Esophagus (tissue), 2 donors: ENCODE data around the gene CYP27C1. TPM values are rescaled to one million over a fixed set of nuclear protein-coding genes. Genes with fewer than 3 reads are reported as not detected.

Experiments used
- H3K27ac ChIP-seq, 2 donors: one replicate each; pipeline ENCODE4 v1.5.1; 2013; ENCODE audit warnings: low read depth in 2 of 2, mild to moderate bottlenecking in 2 of 2, inconsistent platforms in 1 of 2, low read length in 1 of 2, moderate library complexity in 1 of 2
- H3K27me3 ChIP-seq, 2 donors: one replicate each; pipeline ENCODE4 v1.6.1; 2013; ENCODE audit warnings: low read length in 2 of 2, control low read depth in 1 of 2, mild to moderate bottlenecking in 1 of 2; ENCODE audit not compliant: insufficient read depth in 2 of 2, control insufficient read depth in 1 of 2
- H3K36me3 ChIP-seq, 2 donors: one replicate each; pipeline ENCODE4 v1.6.1; 2013; ENCODE audit warnings: low read length in 1 of 2; ENCODE audit not compliant: control insufficient read depth in 2 of 2, insufficient read depth in 2 of 2
- H3K4me1 ChIP-seq, 2 donors: one replicate each; pipeline ENCODE4 v1.6.1; 2013; ENCODE audit warnings: low read length in 1 of 2; ENCODE audit not compliant: control insufficient read depth in 2 of 2, insufficient read depth in 2 of 2
- H3K4me3 ChIP-seq, 2 donors: one replicate each; pipeline ENCODE4 v1.5.1; 2013; ENCODE audit warnings: low read length in 2 of 2, mild to moderate bottlenecking in 2 of 2, low read depth in 1 of 2, moderate library complexity in 1 of 2
- H3K9me3 ChIP-seq, 2 donors: one replicate each; pipeline ENCODE4 v1.6.1; 2013; ENCODE audit warnings: mild to moderate bottlenecking in 2 of 2, low read depth in 1 of 2, low read length in 1 of 2, moderate library complexity in 1 of 2; ENCODE audit not compliant: control insufficient read depth in 2 of 2, insufficient read depth in 1 of 2
- WGBS, 2 donors: extraction: QIAGEN DNeasy Blood & Tissue Kit; methylation state at CpG; one replicate each; pipeline ENCODE4 v1.1.7; 2013; 5-methylcytosine and 5-hydroxymethylcytosine counted together
- polyA plus RNA-seq, 2 donors: library from polyadenylated mRNA; stranded (reverse); fragments of 200-250 nt; gene quantifications; one replicate each; pipeline ENCODE4 v1.2.3, GENCODE V29; 2013
- donor health status: healthy with polysubstance abuse.
- donor health status: Bipolar disorder and iron deficiency.

The CYP27C1 gene
- polyA plus RNA-seq, 2 donors, result 0.80 to 1.4 TPM

DNA sequence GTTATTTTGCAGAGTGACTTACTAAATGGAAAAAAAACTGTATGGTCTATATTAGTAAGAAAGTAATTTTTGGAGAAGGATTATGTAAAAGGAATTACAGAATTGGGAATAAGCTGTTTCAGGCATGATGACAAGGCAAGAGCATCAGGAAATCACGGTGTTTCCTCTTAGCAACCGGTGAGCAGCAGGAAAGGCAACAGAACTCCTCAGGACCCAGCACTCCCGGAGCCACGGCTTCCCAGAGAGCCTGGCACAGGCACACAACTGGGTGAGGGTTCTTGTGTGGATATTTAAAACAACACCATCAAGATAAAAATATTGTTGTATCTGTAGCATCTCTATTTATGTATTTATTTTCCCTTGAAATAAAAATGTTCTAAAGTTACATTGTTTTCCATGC is 34.4 kb downstream of the CYP27C1 start:
- Histone ChIP-seq H3K4me3 (no peak overlapping the region), H3K9me3 (no peaks in the 10 kb centered on the region), H3K27me3 (no peaks in the 10 kb centered on the region), H3K27ac (no peak overlapping the region), H3K4me1 (peaks cover 0 to 2% of the 10 kb centered on the region in 2 donors), H3K36me3 (no peaks in the 10 kb centered on the region)
- WGBS, 2 donors, result 61 to 63% methylated on average over 4 of the region's 4 CpGs

GRCh38 chr2:127185093-127185492 is 35.0 kb downstream of the CYP27C1 start:
- Histone ChIP-seq H3K36me3 (no peaks in the 10 kb centered on the region), H3K27ac (no peak overlapping the region), H3K27me3 (no peaks in the 10 kb centered on the region), H3K4me1 (peaks cover 0 to 2% of the 10 kb centered on the region in 2 donors), H3K9me3 (no peaks in the 10 kb centered on the region), H3K4me3 (no peak overlapping the region)
- WGBS, 2 donors, result 77 to 82% methylated on average over 9 of the region's 9 CpGs

GRCh38 chr2:127183771-127184170 is 36.3 kb downstream of the CYP27C1 start:
- Histone ChIP-seq H3K4me3 (no peak overlapping the region), H3K36me3 (no peaks in the 10 kb centered on the region), H3K27me3 (no peaks in the 10 kb centered on the region), H3K4me1 (peaks cover 0 to 2% of the 10 kb centered on the region in 2 donors), H3K27ac (no peak overlapping the region), H3K9me3 (no peaks in the 10 kb centered on the region)
- 80 to 84% methylated on average over 3 of the region's 3 CpGs for WGBS, 2 donors

DNA sequence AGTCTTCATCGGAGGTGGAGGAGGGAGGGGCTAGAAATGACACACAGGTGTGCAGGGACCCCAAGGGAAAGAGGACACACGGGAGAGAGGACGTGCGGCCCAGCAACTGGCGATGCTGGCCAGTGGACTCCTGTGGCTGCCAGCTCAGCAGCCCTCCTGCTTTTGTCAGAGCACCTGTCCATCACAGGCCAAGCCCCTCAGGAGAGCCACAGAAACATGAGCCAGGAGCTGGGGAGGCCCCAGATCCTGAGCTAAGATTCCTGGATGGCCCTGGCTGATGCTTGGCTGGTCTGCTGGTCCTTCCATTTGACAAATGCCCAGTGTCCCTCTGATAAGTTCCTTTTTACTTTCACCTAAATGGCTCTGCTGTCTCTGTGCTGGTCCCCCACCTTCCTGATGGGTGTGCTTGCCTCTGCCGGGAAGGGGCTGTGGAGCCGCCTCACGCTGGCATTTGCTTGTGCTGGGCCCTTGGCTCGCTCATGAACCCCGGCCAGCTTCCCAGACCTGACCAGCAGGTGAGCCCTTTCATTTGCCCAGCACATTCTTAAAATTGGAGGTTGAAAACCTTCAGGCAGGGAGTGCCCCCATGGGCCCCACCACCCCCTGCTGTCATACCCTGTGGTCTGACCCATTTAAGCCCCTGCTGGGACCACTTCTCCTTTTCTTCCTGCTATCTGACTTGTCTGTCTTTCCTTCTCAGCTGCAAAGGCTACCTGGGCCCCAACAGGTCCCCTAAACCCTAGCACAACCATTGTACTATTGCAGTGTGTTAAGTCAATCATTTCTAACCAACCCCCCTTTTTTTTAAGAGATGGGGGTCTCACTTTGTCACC is 37.3 kb downstream of the CYP27C1 start:
- Histone ChIP-seq H3K9me3 (no peaks in the 10 kb centered on the region), H3K4me3 (no peak overlapping the region), H3K27ac (no peak overlapping the region), H3K4me1 (peaks cover 0 to 2% of the 10 kb centered on the region in 2 donors), H3K36me3 (no peaks in the 10 kb centered on the region), H3K27me3 (no peaks in the 10 kb centered on the region)
- WGBS, 2 donors, result 80 to 91% methylated on average over 10 of the region's 10 CpGs

GRCh38 chr2:127181851-127182250 is 38.2 kb downstream of the CYP27C1 start:
- Histone ChIP-seq H3K4me1 (peaks cover 0 to 2% of the 10 kb centered on the region in 2 donors), H3K27ac (no peak overlapping the region), H3K9me3 (peaks cover 0 to 3% of the 10 kb centered on the region in 2 donors), H3K4me3 (no peak overlapping the region), H3K27me3 (no peaks in the 10 kb centered on the region), H3K36me3 (no peaks in the 10 kb centered on the region)
- WGBS, 2 donors, result 73 to 78% methylated on average over 4 of the region's 4 CpGs

GRCh38 chr2:127179766-127180165 is 40.3 kb downstream of the CYP27C1 start:
- Histone ChIP-seq H3K27ac (no peak overlapping the region), H3K4me1 (peaks cover 0 to 9% of the 10 kb centered on the region in 2 donors), H3K4me3 (no peak overlapping the region), H3K9me3 (peaks cover 0 to 3% of the 10 kb centered on the region in 2 donors), H3K36me3 (no peaks in the 10 kb centered on the region), H3K27me3 (no peaks in the 10 kb centered on the region)
- 72 to 75% methylated on average over 3 of the region's 3 CpGs for WGBS, 2 donors

GRCh38 chr2:127177617-127178263 is 42.4 kb downstream of the CYP27C1 start:
- Histone ChIP-seq H3K4me3 (no peak overlapping the region), H3K36me3 (no peaks in the 10 kb centered on the region), H3K9me3 (peaks cover 0 to 3% of the 10 kb centered on the region in 2 donors), H3K27me3 (no peaks in the 10 kb centered on the region), H3K27ac (no peak overlapping the region), H3K4me1 (peaks cover 0 to 9% of the 10 kb centered on the region in 2 donors)
- WGBS, 2 donors, result 91 to 92% methylated on average over 15 of the region's 15 CpGs

DNA sequence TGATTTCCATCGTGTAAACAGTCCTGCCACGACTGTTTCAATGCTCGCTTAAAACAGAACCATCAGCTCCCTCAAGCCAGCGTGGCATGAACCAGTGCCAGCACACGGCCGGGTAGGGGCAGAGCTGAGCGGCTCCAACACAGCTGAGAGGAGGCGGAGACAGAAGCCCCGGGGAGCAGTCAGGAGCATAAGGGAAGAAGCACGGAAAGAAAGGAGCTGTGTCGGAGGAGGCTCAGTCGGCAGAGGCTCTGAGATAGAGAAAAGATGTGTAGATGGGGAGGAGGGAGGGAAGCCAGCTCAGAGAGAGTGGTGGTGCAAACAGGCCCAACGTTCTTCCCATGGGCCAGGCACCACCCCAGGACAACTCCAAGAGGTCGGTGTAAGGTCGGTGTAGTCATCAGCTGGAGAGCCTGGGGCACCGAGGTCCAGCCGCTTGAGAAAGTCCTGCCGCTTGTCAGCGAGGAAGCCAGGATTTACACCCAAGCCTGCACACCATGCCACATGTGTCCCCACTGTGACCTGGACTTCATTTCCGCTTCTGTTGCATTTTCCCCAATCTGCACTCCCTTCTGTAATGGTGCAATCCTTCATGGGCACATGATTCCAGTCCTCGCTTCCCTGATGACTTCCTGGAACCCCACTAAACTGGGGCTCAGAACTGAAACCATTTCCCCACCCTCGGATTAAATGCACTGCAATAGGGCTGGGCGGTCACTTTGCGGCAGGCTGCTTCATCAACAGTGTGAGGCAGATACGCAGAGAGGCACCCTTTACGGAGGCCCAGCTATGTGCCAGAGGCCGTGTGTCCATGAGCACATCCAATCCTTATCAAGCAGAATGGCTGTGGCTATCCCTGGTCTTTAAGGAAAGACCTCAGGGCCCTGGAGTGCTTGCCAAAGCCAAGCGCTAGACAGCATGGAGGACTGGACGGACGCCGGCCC is 43.5 kb downstream of the CYP27C1 start:
- Histone ChIP-seq H3K27ac (peak overlapping the region; percentile 38 to 87), H3K4me1 (peaks cover 0 to 9% of the 10 kb centered on the region in 2 donors), H3K9me3 (peaks cover 0 to 3% of the 10 kb centered on the region in 2 donors), H3K27me3 (no peaks in the 10 kb centered on the region), H3K4me3 (peak overlapping the region in 1 of 2 donors; percentile 9), H3K36me3 (no peaks in the 10 kb centered on the region)
- WGBS, 2 donors, result 55 to 58% methylated on average over 31 of the region's 31 CpGs

GRCh38 chr2:127175751-127176354 is 44.2 kb downstream of the CYP27C1 start:
- no peaks in the 10 kb centered on the region for H3K36me3 ChIP-seq
- H3K27ac ChIP-seq, result peak overlapping the region; percentile 38 to 87
- peaks cover 0 to 9% of the 10 kb centered on the region in 2 donors for H3K4me1 ChIP-seq
- WGBS, 2 donors, result 49 to 56% methylated on average over 19 of the region's 19 CpGs
- H3K27me3 ChIP-seq, result no peaks in the 10 kb centered on the region
- peaks cover 0 to 3% of the 10 kb centered on the region in 2 donors for H3K9me3 ChIP-seq
- H3K4me3 ChIP-seq, result peak overlapping the region in 1 of 2 donors; percentile 9
